Large intestine (tissue), 3 donors: ENCODE results near the gene DRGX. TPM values are rescaled to one million over a fixed set of nuclear protein-coding genes. Genes with fewer than 3 reads are reported as not detected.

Source experiments
- DNase-seq, 2 donors: peaks; one replicate each; pipeline versions ENCODE4 v3.0.0 to v3.0.0-alpha.2; 2013
- H3K27ac ChIP-seq: one replicate; pipeline ENCODE4 v1.5.1; 2013; ENCODE audit warnings: low read length
- H3K27me3 ChIP-seq: 2 replicates; pipeline ENCODE4 v1.6.1; 2013; ENCODE audit warnings: low read length; ENCODE audit not compliant: control insufficient read depth, insufficient read depth
- H3K36me3 ChIP-seq: 2 replicates; pipeline ENCODE4 v1.6.1; 2013; ENCODE audit warnings: low read length; ENCODE audit not compliant: control insufficient read depth, insufficient read depth
- H3K4me1 ChIP-seq: one replicate; pipeline ENCODE4 v1.6.1; 2013; ENCODE audit warnings: low read length; ENCODE audit not compliant: control insufficient read depth, insufficient read depth
- H3K4me3 ChIP-seq: one replicate; pipeline ENCODE4 v1.5.1; 2013; ENCODE audit warnings: low read length
- H3K9me3 ChIP-seq: one replicate; pipeline ENCODE4 v1.6.1; 2013; ENCODE audit warnings: mild to moderate bottlenecking, low read depth, low read length, moderate library complexity; ENCODE audit not compliant: control insufficient read depth
- WGBS: methylation state at CpG from one replicate; pipeline ENCODE4 v1.1.5; 2013; ENCODE audit warnings: low lambda C conversion rate; ENCODE audit not compliant: insufficient coverage; 5-methylcytosine and 5-hydroxymethylcytosine counted together
- polyA plus RNA-seq: library from polyadenylated mRNA; unstranded; fragments of 120-200 nt; gene quantifications from one replicate; pipeline ENCODE4 v1.2.1, GENCODE V29; 2013

Gene DRGX
- polyA plus RNA-seq, 1 donor, result 0.78 TPM

GRCh38 chr10:49344840-49345239 is 51.0 kb downstream of the DRGX start:
- H3K4me3 ChIP-seq, result no peak overlapping the region
- no peak overlapping the region for H3K27ac ChIP-seq
- no peak for DNase-seq
- no peaks in the 10 kb centered on the region for H3K27me3 ChIP-seq
- H3K4me1 ChIP-seq, result no peaks in the 10 kb centered on the region
- 60% methylated on average over 1 of the region's 2 CpGs for WGBS
- H3K9me3 ChIP-seq, result no peaks in the 10 kb centered on the region
- H3K36me3 ChIP-seq, result no peaks in the 10 kb centered on the region

- H3K9me3 ChIP-seq, result no peaks in the 10 kb centered on the region
- no peaks in the 10 kb centered on the region for H3K36me3 ChIP-seq
- no peak overlapping the region for H3K27ac ChIP-seq
- DNase-seq, result no peak
- no peaks in the 10 kb centered on the region for H3K27me3 ChIP-seq
- 100% methylated on average over 1 of the region's 1 CpG for WGBS
- no peak overlapping the region for H3K4me3 ChIP-seq
- H3K4me1 ChIP-seq, result no peaks in the 10 kb centered on the region
Measured at GRCh38 chr10:49338604-49339003, 57.3 kb downstream of the DRGX start.

DNA sequence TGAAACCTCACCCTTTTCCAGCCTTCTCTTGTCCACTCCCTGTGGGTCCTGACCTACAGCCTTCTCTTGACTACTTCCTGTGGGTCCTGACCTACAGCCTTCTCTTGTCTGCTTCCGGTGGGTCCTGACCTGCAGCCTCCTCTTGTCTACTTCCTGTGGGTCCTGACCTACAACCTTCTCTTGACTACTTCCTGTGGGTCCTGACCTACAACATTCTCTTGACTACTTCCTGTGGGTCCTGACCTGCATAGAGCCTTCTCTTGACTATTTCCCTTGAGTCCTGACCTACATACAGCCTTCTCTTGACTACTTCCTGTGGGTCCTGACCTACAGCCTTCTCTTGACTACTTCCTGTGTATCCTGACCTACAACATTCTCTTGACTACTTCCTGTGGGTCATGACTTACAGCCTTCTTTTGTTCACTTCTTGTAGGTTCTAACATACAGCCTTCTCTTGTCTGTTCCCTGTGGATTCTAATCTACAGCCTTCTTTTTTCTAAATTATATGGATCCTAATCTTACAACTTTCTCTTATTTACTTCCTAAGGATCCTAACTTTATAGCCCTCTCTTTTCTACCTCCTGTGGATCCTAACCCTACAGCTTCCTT is 60.4 kb downstream of the DRGX start:
- no peak for DNase-seq
- H3K9me3 ChIP-seq, result no peaks in the 10 kb centered on the region
- no peak overlapping the region for H3K27ac ChIP-seq
- H3K27me3 ChIP-seq, result no peaks in the 10 kb centered on the region
- H3K4me1 ChIP-seq, result no peaks in the 10 kb centered on the region
- no peak overlapping the region for H3K4me3 ChIP-seq
- no CpG with 5 or more reads among the region's 1 CpG for WGBS
- no peaks in the 10 kb centered on the region for H3K36me3 ChIP-seq

GRCh38 chr10:49334964-49335363 is 60.9 kb downstream of the DRGX start:
- no peak for DNase-seq
- Histone ChIP-seq H3K9me3 (no peaks in the 10 kb centered on the region), H3K27ac (no peak overlapping the region), H3K4me3 (no peak overlapping the region), H3K4me1 (no peaks in the 10 kb centered on the region), H3K36me3 (no peaks in the 10 kb centered on the region), H3K27me3 (no peaks in the 10 kb centered on the region)

- WGBS, result no CpG with 5 or more reads among the region's 6 CpGs
- H3K36me3 ChIP-seq, result no peaks in the 10 kb centered on the region
- no peak for DNase-seq
- no peak overlapping the region for H3K27ac ChIP-seq
- H3K27me3 ChIP-seq, result no peaks in the 10 kb centered on the region
- H3K9me3 ChIP-seq, result no peaks in the 10 kb centered on the region
- no peak overlapping the region for H3K4me3 ChIP-seq
- H3K4me1 ChIP-seq, result no peaks in the 10 kb centered on the region
Measured at GRCh38 chr10:49333192-49333591, 62.7 kb downstream of the DRGX start.

GRCh38 chr10:49332768-49333167 is 63.1 kb downstream of the DRGX start:
- DNase-seq, result no peak
- Histone ChIP-seq H3K4me3 (no peak overlapping the region), H3K27ac (no peak overlapping the region), H3K9me3 (no peaks in the 10 kb centered on the region), H3K27me3 (no peaks in the 10 kb centered on the region), H3K4me1 (no peaks in the 10 kb centered on the region), H3K36me3 (no peaks in the 10 kb centered on the region)
- WGBS, result 70% methylated on average over 2 of the region's 6 CpGs

DNA sequence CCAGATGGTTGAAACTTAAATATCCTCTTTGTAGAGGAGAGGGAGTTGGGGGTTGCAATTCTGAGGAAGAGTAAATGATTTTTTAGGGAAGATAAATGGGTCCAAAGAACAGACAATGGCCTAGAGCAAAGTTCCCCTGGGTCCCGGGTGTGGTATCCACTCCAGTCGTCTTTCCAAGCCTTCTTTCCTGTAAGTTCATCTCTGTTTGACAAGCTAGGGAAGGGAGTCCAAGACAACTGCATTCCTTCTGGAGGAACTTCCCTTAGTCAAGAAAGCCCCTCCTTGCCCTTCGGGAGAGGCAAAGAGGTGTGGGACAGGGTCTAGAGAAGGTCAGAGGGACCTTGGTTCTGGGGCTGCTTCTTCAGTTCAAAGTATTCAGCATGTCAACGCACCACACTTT is 63.6 kb downstream of the DRGX start:
- DNase-seq, result no peak
- no CpG with 5 or more reads among the region's 4 CpGs for WGBS

DNA sequence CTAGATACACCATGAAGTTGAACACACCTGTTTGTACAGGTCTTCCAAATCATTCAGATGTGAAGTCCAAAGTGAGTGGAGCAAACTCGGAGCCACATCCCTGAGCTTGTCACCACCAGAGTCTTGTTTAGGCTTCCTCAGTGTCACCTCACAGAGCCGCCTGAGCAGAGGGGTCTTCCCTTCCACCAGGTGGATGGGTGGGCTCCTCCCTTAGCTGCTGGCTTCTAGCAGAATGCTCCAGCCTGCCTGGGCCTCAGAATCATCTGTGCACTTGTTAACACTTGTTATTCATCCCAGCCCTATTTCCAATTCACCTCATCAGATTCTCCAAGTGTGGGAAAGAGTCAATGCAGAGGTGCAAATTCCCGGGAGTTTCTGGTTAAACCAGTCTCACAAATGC is 64.5 kb downstream of the DRGX start:
- WGBS, result no CpG with 5 or more reads among the region's 3 CpGs
- Histone ChIP-seq H3K36me3 (no peaks in the 10 kb centered on the region), H3K4me1 (no peaks in the 10 kb centered on the region), H3K27me3 (no peaks in the 10 kb centered on the region), H3K9me3 (peaks cover 2% of the 10 kb centered on the region), H3K4me3 (no peak overlapping the region), H3K27ac (no peak overlapping the region)
- DNase-seq, result no peak

More for the DNA sequence above, 63.6 kb downstream of the DRGX start:
- H3K4me3 ChIP-seq, result no peak overlapping the region
- no peaks in the 10 kb centered on the region for H3K9me3 ChIP-seq
- H3K27ac ChIP-seq, result no peak overlapping the region
- H3K4me1 ChIP-seq, result no peaks in the 10 kb centered on the region
- H3K36me3 ChIP-seq, result no peaks in the 10 kb centered on the region
- no peaks in the 10 kb centered on the region for H3K27me3 ChIP-seq

DNA sequence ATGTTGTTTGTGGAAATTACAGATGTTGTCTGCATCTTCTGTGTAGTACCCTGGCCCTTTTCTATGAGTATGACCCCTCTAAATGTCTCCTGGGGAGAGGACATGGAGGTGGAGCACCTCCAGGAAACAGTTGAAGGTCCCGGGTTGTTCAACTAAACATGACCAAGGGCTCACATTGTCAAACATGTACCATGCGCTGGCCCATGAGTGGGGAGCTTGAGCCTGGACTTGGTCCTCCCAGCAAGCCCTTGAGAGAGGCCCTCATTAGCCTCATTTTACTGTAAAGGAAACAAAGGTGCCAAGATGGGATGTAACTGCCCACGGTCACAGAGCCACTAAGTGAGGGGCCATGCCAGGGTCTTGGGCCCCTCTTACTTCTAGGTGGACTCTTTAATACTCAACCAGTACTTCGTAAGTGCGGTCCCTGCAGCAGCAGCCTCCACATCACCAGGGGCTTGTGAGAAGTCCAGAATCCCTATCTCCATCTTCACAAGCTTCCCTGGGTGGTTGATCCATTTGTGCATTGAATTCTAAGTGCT is 65.7 kb downstream of the DRGX start:
- Histone ChIP-seq H3K36me3 (no peaks in the 10 kb centered on the region), H3K27me3 (no peaks in the 10 kb centered on the region), H3K4me3 (no peak overlapping the region), H3K27ac (no peak overlapping the region), H3K9me3 (peaks cover 4% of the 10 kb centered on the region), H3K4me1 (no peaks in the 10 kb centered on the region)
- DNase-seq, result no peak
- no CpG with 5 or more reads among the region's 5 CpGs for WGBS

DNA sequence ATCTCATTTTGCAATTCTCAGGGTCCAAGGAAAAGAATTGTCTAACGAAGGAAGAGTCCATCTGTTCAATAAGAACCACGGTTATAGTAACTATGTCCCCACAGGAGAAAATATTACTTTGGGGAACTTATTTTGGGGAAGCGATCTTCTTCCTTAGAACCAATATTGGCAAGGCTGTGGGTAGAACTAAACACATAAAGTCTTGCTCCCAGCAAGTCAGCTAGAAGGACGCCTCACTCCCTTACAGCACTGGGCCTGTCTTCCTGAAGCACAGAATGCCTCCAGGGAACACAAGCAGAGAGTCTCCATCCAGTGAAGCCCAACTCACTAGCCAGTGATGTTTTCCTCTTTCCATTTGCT is 66.8 kb downstream of the DRGX start:
- no peaks in the 10 kb centered on the region for H3K4me1 ChIP-seq
- H3K9me3 ChIP-seq, result peaks cover 4% of the 10 kb centered on the region
- H3K4me3 ChIP-seq, result no peak overlapping the region
- H3K27ac ChIP-seq, result no peak overlapping the region
- no peaks in the 10 kb centered on the region for H3K36me3 ChIP-seq
- no peaks in the 10 kb centered on the region for H3K27me3 ChIP-seq
- no peak for DNase-seq
- no CpG with 5 or more reads among the region's 4 CpGs for WGBS

DNA sequence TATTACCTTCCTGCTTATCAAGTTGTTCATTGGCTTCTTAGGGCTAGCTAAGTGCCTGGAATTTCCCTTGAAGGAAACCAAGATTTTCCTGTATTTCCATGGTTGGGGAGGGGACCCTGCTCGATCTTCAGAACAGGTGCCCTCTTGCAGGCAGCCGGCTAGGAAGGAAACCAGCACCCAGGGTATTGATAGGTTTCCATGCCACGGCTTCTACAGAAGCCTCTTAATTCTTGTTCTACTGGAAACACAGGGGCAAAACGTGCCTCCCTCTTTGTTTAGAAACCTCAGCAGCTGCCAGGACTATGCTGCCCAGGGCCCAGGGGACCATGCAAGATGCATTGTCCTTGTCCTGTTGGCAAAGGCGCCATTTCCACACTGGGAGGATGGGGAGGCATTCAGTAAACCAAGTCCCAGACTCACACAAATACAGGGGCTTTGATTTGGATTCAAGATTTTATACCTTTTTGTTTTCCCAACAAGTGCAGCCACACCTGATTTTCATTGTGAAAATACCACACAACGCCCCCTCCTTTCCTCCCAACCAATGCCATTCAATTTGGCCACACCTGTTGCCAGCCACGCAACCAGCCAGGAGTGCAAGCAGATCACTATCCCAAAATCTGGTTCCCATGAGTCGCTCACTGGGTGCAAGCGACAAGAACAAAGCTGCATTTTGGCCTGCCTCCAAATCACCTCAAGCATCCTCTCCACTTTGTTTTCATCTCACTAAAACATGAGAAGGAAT is 67.3 kb downstream of the DRGX start:
- Histone ChIP-seq H3K9me3 (peaks cover 4% of the 10 kb centered on the region), H3K4me1 (no peaks in the 10 kb centered on the region), H3K36me3 (no peaks in the 10 kb centered on the region), H3K4me3 (no peak overlapping the region), H3K27me3 (no peaks in the 10 kb centered on the region), H3K27ac (no peak overlapping the region)
- 60% methylated on average over 1 of the region's 9 CpGs for WGBS
- DNase-seq, result no peak
